ENCODE results near the gene EDDM13.
"Not testable (repeated sequence)": the region's sequence is repeated elsewhere in the genome, so short reads cannot be mapped to it uniquely, and the experiment has no call there.

EDDM13 gene, protein sequence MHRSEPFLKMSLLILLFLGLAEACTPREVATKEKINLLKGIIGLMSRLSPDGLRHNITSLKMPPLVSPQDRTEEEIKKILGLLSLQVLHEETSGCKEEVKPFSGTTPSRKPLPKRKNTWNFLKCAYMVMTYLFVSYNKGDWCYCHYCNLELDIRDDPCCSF

DNA sequence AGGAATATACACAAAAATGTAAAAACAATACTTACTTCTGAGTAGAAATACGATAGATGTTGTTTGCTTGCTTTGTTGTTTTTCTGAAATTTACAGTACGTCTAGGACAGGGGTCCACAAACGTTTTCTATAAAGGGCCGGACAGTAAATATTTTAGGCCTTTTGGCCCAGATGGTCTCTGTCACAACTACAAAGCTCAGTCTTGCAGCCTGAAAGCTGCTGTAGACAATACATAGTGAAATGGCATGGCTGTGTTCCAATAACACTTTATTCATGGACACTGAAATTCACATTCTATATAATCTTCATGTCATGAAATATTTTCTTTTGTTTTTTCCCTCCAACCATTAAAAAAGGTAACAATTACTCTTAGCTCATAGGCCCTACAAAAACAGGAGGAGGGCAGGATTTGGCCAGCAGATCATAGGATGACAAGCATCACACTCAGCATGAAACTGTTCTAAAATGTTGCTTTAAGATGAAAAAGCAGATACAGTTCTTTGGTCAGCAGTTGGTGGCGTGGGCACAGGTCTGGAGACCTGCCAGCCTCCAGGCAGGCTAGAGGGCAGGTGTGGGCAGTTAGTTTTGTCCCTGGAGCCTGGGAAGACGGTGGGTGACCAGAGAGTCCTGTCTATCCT lies at the start of gene EDDM13:
Gene EDDM13, plus strand, starts transcription at position 588 of the 638 bp plus-strand sequence. CDS start 87 bp downstream, outside the sequence.
- Histone ChIP-seq H3K4me1 (ENCODE audit: control insufficient read depth, insufficient read depth, low read length, unreplicated experiment) (no peaks in the 10 kb centered on the region), H3K79me2 (ENCODE audit: control insufficient read depth, insufficient read depth, low read length, unreplicated experiment) (no peaks in the 10 kb centered on the region), H3K27ac (ENCODE audit: low read depth, low read length) (no peak within 1 kb of the TSS), H3K27me3 (ENCODE audit: insufficient read depth, low read length) (no peaks in the 10 kb centered on the region), H2AFZ (ENCODE audit: low read length, unreplicated experiment) (no peak within 1 kb of the TSS), H3K4me3 (ENCODE audit: low read depth, low read length) (no peak within 1 kb of the TSS), H3K36me3 (ENCODE audit: insufficient read depth, low read length) (no peaks in the 10 kb centered on the region)

DNA sequence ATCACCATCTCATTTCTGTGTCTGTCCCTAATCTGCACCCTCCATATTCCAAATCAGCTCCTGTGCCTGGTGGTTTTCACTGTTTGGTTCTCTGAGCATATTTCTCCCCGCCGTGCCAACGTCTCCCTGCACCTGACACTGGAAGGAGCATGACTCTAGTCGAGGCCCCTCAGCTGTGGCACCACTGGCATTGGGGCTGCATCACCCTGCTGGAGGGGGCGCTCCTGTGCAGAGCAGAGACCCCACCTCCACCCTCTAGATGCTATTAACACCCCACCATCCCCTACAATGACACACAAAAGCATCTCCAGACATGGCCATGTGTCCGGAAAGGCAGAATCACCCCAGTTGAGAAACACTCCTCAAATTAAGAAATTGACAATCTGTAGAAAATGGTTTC lies 49.6 kb upstream of the EDDM13 start:
- no peak overlapping the region for H3K27ac ChIP-seq (ENCODE audit: low read depth, low read length)
- no peak overlapping the region for H2AFZ ChIP-seq (ENCODE audit: low read length, unreplicated experiment)
- H3K27me3 ChIP-seq (ENCODE audit: insufficient read depth, low read length), result no peaks in the 10 kb centered on the region
- H3K36me3 ChIP-seq (ENCODE audit: insufficient read depth, low read length), result no peaks in the 10 kb centered on the region
- no peak overlapping the region for H3K4me3 ChIP-seq (ENCODE audit: low read depth, low read length)
- no peaks in the 10 kb centered on the region for H3K79me2 ChIP-seq (ENCODE audit: control insufficient read depth, insufficient read depth, low read length, unreplicated experiment)
- no peaks in the 10 kb centered on the region for H3K4me1 ChIP-seq (ENCODE audit: control insufficient read depth, insufficient read depth, low read length, unreplicated experiment)

DNA sequence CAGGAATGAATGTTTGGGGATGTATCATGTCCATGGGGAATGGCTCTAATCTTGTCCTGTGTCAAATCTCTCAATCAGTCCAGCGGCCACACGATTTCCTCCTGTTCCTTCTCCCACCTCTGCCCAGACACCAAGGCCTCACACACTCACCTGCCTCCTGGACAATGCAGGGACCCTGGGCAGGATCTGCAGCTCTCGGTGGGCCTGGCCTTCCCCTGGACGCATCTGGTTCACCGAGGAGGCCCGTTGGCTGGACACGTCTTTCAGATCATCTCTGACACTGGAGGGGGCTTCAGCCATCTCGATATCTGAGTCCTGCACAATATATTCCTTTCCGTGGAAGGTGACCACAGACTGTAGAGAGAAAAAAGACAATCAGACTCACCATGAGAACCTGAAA lies 49.1 kb upstream of the EDDM13 start:
- Histone ChIP-seq H3K4me1 (ENCODE audit: control insufficient read depth, insufficient read depth, low read length, unreplicated experiment) (no peaks in the 10 kb centered on the region), H3K27me3 (ENCODE audit: insufficient read depth, low read length) (no peaks in the 10 kb centered on the region), H3K27ac (ENCODE audit: low read depth, low read length) (no peak overlapping the region), H3K36me3 (ENCODE audit: insufficient read depth, low read length) (no peaks in the 10 kb centered on the region), H2AFZ (ENCODE audit: low read length, unreplicated experiment) (no peak overlapping the region), H3K79me2 (ENCODE audit: control insufficient read depth, insufficient read depth, low read length, unreplicated experiment) (no peaks in the 10 kb centered on the region), H3K4me3 (ENCODE audit: low read depth, low read length) (no peak overlapping the region)

DNA sequence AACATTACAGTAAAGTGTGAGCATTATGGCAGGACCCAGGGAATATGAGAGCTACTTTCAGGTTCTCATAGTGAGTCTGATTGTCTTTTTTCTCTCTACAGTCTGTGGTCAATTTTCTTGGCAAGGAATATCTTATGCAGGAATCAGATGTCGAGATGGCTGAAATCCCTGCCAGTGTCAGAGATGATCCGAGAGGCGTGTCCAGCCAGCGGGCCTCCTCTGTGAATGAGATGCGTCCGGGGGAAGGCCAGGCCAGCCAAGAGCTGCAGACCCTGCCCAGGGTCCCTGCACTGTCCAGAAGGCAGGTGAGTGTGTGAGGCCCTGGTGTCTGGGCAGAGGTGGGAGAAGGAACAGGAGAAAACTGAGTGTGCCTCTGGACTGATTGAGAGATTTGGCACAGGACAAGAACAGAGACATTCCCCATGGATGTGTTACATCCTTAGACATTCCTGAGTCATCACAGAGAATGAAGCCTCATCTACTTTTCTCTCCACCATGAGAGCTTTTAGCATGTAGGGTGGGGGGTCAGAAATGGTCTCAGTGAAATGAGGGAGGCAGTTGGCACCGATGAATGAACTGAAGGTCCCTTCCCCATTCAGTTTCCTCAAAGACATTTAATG lies 27.3 kb upstream of the EDDM13 start:
- Histone ChIP-seq H2AFZ (ENCODE audit: low read length, unreplicated experiment) (no peak overlapping the region), H3K79me2 (ENCODE audit: control insufficient read depth, insufficient read depth, low read length, unreplicated experiment) (no peaks in the 10 kb centered on the region), H3K27me3 (ENCODE audit: insufficient read depth, low read length) (no peaks in the 10 kb centered on the region), H3K27ac (ENCODE audit: low read depth, low read length) (no peak overlapping the region), H3K36me3 (ENCODE audit: insufficient read depth, low read length) (no peaks in the 10 kb centered on the region), H3K4me1 (ENCODE audit: control insufficient read depth, insufficient read depth, low read length, unreplicated experiment) (no peaks in the 10 kb centered on the region), H3K4me3 (ENCODE audit: low read depth, low read length) (no peak overlapping the region)

DNA sequence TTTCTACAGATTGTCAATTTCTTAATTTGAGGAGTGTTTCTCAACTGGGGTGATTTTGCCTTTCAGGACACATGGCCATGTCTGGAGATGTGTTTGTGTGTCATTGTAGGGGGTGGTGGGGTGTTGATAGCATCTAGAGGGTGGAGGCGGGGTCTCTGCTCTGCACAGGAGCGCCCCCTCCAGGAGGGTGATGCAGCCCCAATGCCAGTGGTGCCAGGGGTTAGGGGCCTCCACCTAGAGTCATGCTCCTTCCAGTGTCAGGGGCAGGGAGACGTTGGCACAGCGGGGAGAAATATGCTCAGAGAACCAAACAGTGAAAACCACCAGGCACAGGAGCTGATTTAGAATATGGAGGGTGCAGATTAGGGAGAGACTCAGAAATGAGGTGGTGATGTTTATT lies 26.8 kb upstream of the EDDM13 start:
- H2AFZ ChIP-seq (ENCODE audit: low read length, unreplicated experiment); H3K79me2 ChIP-seq (ENCODE audit: control insufficient read depth, insufficient read depth, low read length, unreplicated experiment); H3K36me3 ChIP-seq (ENCODE audit: insufficient read depth, low read length): not testable (repeated sequence)

DNA sequence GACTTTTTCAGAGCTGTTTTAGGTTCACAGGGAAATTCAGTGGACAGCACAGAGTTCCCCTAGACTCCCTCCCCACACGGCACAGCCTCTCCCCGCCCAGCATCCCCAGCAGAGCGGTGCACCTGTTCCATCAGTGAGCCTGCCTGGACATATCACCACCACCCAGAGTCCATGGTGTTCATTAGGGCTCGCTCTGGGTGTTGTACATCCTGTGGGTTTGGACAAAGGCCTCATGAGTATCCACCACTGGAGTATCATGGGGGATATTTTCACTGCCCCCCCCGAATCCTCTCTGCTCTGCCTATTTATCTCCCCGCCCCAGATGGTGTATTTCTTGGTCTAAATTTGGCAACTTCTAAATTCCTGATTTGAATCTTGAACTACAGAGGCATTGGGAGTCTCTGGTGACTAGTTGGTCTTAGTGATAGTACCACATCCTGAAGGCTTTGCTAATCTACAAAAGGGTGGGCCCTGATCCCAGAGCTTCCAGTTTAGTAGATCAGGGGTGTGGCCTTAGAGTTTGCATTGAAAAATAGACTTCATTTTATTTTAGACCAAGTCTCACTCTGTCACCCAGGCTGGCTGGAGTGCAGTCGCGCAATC lies 23.7 kb upstream of the EDDM13 start:
- not testable (repeated sequence) for H2AFZ ChIP-seq (ENCODE audit: low read length, unreplicated experiment); H3K4me3 ChIP-seq (ENCODE audit: low read depth, low read length); H3K36me3 ChIP-seq (ENCODE audit: insufficient read depth, low read length); H3K4me1 ChIP-seq (ENCODE audit: control insufficient read depth, insufficient read depth, low read length, unreplicated experiment); H3K79me2 ChIP-seq (ENCODE audit: control insufficient read depth, insufficient read depth, low read length, unreplicated experiment); H3K27me3 ChIP-seq (ENCODE audit: insufficient read depth, low read length); H3K27ac ChIP-seq (ENCODE audit: low read depth, low read length)

More for the DNA sequence above, 26.8 kb upstream of the EDDM13 start:
- not testable (repeated sequence) for H3K27ac ChIP-seq (ENCODE audit: low read depth, low read length); H3K4me3 ChIP-seq (ENCODE audit: low read depth, low read length); H3K27me3 ChIP-seq (ENCODE audit: insufficient read depth, low read length); H3K4me1 ChIP-seq (ENCODE audit: control insufficient read depth, insufficient read depth, low read length, unreplicated experiment)

DNA sequence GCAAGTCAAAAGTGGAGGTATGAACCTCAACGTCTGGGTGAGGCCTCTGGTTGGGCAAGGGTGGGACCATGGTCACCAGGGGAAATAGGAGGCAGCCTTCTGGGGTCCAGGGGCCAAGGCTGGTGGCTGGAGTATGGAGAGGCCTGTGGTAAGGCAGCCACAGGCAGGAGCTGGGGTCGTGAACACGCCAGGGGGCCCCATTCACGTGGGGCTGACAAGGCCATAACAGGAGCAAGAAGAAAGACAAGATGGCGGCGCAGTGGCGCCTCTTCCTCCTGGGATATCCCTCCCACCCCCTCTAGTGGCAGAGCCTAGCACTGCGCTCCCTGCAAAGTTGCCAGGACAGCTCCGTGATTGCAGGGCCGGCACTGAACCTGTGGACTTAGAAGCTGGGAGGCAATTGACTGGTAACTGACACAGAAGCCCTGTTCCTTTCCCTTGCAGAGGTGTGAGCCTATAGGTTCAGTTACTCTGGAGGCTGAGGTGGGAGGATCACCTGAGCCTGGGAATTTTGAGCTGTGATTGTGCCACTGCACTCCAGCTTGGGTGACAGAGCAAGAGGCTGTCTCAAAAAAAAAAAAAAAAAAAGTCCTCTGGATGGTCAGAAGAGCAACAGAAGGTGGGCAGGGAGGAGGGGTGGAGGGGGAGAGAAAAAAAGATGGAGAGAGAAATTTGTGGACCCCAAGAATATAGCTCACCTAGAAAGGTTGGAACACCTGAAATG lies 19.7 kb upstream of the EDDM13 start:
- Histone ChIP-seq H3K27me3 (ENCODE audit: insufficient read depth, low read length) (no peaks in the 10 kb centered on the region), H3K27ac (ENCODE audit: low read depth, low read length) (no peak overlapping the region), H2AFZ (ENCODE audit: low read length, unreplicated experiment) (no peak overlapping the region), H3K36me3 (ENCODE audit: insufficient read depth, low read length) (no peaks in the 10 kb centered on the region), H3K4me1 (ENCODE audit: control insufficient read depth, insufficient read depth, low read length, unreplicated experiment) (no peaks in the 10 kb centered on the region), H3K4me3 (ENCODE audit: low read depth, low read length) (no peak overlapping the region), H3K79me2 (ENCODE audit: control insufficient read depth, insufficient read depth, low read length, unreplicated experiment) (no peaks in the 10 kb centered on the region)

DNA sequence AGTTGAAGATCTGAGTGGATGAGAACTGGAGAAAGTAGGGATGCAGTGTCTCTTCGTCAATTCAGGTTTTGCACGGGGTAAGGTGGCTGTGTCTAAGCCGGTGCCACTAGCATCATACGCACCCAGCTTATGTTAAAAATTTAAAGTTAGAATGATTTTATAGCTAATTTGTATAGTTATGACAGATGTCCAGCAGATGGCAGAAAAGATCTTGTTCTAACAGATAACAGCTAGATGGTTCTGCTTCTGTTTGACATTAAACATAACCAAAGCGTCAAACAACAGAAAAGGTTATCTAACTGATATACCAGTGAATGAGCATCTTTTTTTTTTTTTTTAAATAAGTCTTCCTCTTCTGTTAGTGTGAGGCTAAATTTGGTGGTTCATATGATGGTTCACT lies 18.8 kb upstream of the EDDM13 start:
- Histone ChIP-seq H3K4me1 (ENCODE audit: control insufficient read depth, insufficient read depth, low read length, unreplicated experiment) (no peaks in the 10 kb centered on the region), H3K4me3 (ENCODE audit: low read depth, low read length) (no peak overlapping the region), H3K27me3 (ENCODE audit: insufficient read depth, low read length) (no peaks in the 10 kb centered on the region), H3K36me3 (ENCODE audit: insufficient read depth, low read length) (no peaks in the 10 kb centered on the region), H2AFZ (ENCODE audit: low read length, unreplicated experiment) (no peak overlapping the region), H3K27ac (ENCODE audit: low read depth, low read length) (no peak overlapping the region), H3K79me2 (ENCODE audit: control insufficient read depth, insufficient read depth, low read length, unreplicated experiment) (no peaks in the 10 kb centered on the region)

DNA sequence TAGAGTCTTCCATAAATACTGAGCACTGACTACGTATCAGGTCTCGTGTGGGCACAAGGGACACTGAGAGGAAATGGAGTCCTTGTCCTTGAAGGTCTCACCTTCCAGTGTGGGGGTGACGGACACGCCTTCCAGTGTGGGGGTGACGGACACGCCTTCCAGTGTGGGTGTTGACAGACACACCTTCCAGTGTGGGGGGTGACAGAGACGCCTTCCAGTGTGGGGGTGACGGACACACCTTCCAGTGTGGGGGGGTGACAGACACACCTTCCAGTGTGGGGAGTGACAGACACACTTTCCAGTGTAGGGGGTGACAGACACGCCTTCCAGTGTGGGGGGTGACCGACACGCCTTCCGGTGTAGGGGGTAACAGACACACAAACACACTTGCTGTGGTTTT lies 14.3 kb upstream of the EDDM13 start:
- H3K36me3 ChIP-seq (ENCODE audit: insufficient read depth, low read length), result no peaks in the 10 kb centered on the region
- no peaks in the 10 kb centered on the region for H3K27me3 ChIP-seq (ENCODE audit: insufficient read depth, low read length)
- H3K4me3 ChIP-seq (ENCODE audit: low read depth, low read length), result no peak overlapping the region
- H2AFZ ChIP-seq (ENCODE audit: low read length, unreplicated experiment), result no peak overlapping the region
- H3K79me2 ChIP-seq (ENCODE audit: control insufficient read depth, insufficient read depth, low read length, unreplicated experiment), result no peaks in the 10 kb centered on the region
- no peaks in the 10 kb centered on the region for H3K4me1 ChIP-seq (ENCODE audit: control insufficient read depth, insufficient read depth, low read length, unreplicated experiment)
- no peak overlapping the region for H3K27ac ChIP-seq (ENCODE audit: low read depth, low read length)

DNA sequence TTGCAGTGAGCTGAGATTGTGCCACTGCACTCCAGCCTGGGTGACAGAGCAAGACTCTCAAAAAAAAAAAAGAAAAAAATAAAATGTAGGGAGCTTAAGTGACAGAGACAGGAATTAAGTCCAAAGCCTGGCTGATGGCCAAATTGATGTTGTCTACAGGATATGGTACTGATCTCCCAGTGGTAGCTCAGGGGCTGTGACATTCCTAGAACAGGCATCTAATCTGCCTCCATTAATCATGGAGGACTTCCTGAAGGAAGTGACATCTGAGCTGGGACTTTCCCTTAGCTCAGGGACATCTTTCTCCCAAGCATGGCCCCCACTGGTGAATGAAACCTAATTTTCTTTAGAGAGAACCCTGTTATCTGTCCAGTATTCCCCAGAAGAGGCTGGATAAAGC lies 11.4 kb upstream of the EDDM13 start:
- Histone ChIP-seq H3K4me1 (ENCODE audit: control insufficient read depth, insufficient read depth, low read length, unreplicated experiment) (no peaks in the 10 kb centered on the region), H3K4me3 (ENCODE audit: low read depth, low read length) (no peak overlapping the region), H3K27me3 (ENCODE audit: insufficient read depth, low read length) (no peaks in the 10 kb centered on the region), H2AFZ (ENCODE audit: low read length, unreplicated experiment) (no peak overlapping the region), H3K79me2 (ENCODE audit: control insufficient read depth, insufficient read depth, low read length, unreplicated experiment) (no peaks in the 10 kb centered on the region), H3K27ac (ENCODE audit: low read depth, low read length) (no peak overlapping the region), H3K36me3 (ENCODE audit: insufficient read depth, low read length) (no peaks in the 10 kb centered on the region)

All from ACC112 (cell line).